Stimulated activated effector memory CD8-positive, alpha-beta T cell treated with anti-CD3 and anti-CD28 coated beads, Interleukin-12 subunit alpha, Interleukin-12 subunit beta, amount 100 ng/mL, for 72 hours (primary cell): ENCODE measurements around the gene VASH2.

Source experiments
- ATAC-seq: fragments of 150-1000 bp; cut with Tn5 transposase; 2 replicates; pipeline ENCODE4 v1.10.0; 2021
- DNase-seq, 2 donors: peaks; one replicate each; pipeline ENCODE4 v3.0.0; 2021 to 2022; ENCODE audit warnings: low spot score in 2 of 2
- H3K27ac Mint-ChIP-seq: one replicate; pipeline ENCODE4 v1.8.0; 2022; ENCODE audit warnings: mild to moderate bottlenecking, mixed read lengths
- H3K36me3 Mint-ChIP-seq: one replicate; pipeline ENCODE4 v1.8.0; 2022; ENCODE audit warnings: mild to moderate bottlenecking, mixed read lengths
- H3K4me1 Mint-ChIP-seq: one replicate; pipeline ENCODE4 v1.8.0; 2022; ENCODE audit warnings: mixed read lengths
- H3K4me3 Mint-ChIP-seq: one replicate; pipeline ENCODE4 v1.8.0; 2022; ENCODE audit warnings: mild to moderate bottlenecking, mixed read lengths
- H3K9me3 Mint-ChIP-seq: one replicate; pipeline ENCODE4 v1.8.0; 2022; ENCODE audit warnings: mixed read lengths

Gene VASH2

DNA sequence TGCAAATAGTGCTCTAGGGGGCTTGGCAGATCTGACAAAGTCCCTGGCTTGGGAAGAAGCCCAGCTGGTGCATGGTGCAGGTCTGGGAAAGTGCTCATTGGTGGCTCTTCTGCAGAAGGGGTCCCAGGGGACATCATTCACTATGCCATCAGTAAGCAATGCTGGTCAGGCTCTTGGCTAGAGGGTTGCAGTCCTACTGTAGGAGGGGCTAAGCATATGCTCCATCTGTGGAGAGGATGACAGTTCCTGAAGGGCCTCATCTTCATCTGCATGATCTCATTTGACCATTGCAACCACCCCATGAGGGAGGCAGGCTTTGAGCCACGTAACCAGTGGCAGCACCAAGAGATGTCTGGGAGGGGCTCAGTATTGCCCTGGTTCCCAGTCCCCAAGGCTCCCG is 31.5 kb upstream of the VASH2 start:
- Mint-ChIP-seq H3K4me1 (peaks cover 13% of the 10 kb centered on the region), H3K4me3 (no peak overlapping the region), H3K27ac (no peak overlapping the region), H3K36me3 (no peaks in the 10 kb centered on the region), H3K9me3 (no peaks in the 10 kb centered on the region)
- ATAC-seq (no peak), DNase-seq (no peak)

GRCh38 chr1:212920246-212920645 is 30.1 kb upstream of the VASH2 start:
- Mint-ChIP-seq H3K4me1 (peaks cover 13% of the 10 kb centered on the region), H3K9me3 (no peaks in the 10 kb centered on the region), H3K4me3 (no peak overlapping the region), H3K36me3 (no peaks in the 10 kb centered on the region), H3K27ac (peak overlapping the region; percentile 65)
- ATAC-seq: no peak
- no peak for DNase-seq

DNA sequence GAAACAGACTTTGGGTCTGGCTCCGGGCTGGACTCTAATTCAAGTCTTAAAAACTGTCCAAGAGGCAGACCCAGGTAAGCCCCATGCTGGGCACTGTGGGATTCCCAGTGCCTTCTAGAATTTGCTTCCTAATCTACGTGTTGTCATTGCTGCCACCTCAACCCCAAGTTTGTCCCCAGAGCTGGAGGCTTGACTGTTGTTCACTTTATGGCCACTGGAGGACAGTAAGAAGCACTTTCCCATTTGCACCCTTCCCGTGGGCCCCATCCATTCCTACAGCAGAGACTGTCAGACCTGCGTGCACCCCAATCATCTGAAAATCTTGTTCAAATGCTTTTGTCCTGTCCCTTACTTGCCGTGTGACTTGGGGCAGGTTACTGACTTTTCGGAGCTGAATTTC is 29.4 kb upstream of the VASH2 start:
- DNase-seq: no peak
- ATAC-seq: no peak
- Mint-ChIP-seq H3K9me3 (no peaks in the 10 kb centered on the region), H3K36me3 (no peaks in the 10 kb centered on the region), H3K4me1 (peaks cover 13% of the 10 kb centered on the region), H3K27ac (peak overlapping the region; percentile 65), H3K4me3 (no peak overlapping the region)

GRCh38 chr1:212922016-212922415 is 28.3 kb upstream of the VASH2 start:
- Mint-ChIP-seq H3K4me1 (peaks cover 7% of the 10 kb centered on the region), H3K36me3 (no peaks in the 10 kb centered on the region), H3K27ac (no peak overlapping the region), H3K9me3 (no peaks in the 10 kb centered on the region), H3K4me3 (no peak overlapping the region)
- DNase-seq (no peak), ATAC-seq (no peak)

DNA sequence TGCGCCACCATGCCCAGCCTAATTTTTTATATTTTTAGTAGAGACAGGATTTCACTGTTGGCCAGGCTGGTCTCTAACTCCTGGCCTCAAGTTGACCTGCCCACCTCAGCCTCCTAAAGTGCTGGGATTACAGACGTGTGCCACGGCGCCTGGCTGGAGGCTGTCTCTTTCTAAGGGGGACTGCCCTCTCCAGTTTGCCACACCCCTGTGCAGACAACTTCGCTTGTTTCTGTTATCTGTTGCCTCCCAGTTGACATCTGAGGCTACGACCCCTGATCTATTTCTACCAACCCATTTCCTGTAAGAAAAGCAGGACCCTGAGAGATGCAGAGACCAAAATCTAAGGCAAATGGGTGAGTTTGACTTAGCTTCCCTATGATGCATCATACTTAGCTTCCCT is 24.0 kb upstream of the VASH2 start:
- Mint-ChIP-seq H3K4me3 (no peak overlapping the region), H3K27ac (no peak overlapping the region), H3K4me1 (no peaks in the 10 kb centered on the region), H3K9me3 (no peaks in the 10 kb centered on the region), H3K36me3 (no peaks in the 10 kb centered on the region)
- DNase-seq (no peak), ATAC-seq (no peak)

- ATAC-seq (peak; percentile 50), DNase-seq (peak in 1 of 2 donors; percentile 32)
- Mint-ChIP-seq H3K9me3 (no peaks in the 10 kb centered on the region), H3K27ac (no peak overlapping the region), H3K36me3 (no peaks in the 10 kb centered on the region), H3K4me3 (no peak overlapping the region), H3K4me1 (no peaks in the 10 kb centered on the region)
These were observed 21.7 kb upstream of the VASH2 start for GRCh38 chr1:212928323-212929291.

GRCh38 chr1:212930986-212931678 is 19.2 kb upstream of the VASH2 start:
- H3K9me3 Mint-ChIP-seq: no peaks in the 10 kb centered on the region
- H3K4me1 Mint-ChIP-seq: no peaks in the 10 kb centered on the region
- no peaks in the 10 kb centered on the region for H3K36me3 Mint-ChIP-seq
- H3K27ac Mint-ChIP-seq: no peak overlapping the region
- H3K4me3 Mint-ChIP-seq: no peak overlapping the region
- no peak for ATAC-seq
- DNase-seq: no peak

- DNase-seq: no peak
- Mint-ChIP-seq H3K27ac (no peak overlapping the region), H3K36me3 (no peaks in the 10 kb centered on the region), H3K4me3 (no peak overlapping the region), H3K4me1 (no peaks in the 10 kb centered on the region), H3K9me3 (no peaks in the 10 kb centered on the region)
- ATAC-seq: no peak
These were observed 16.4 kb upstream of the VASH2 start for GRCh38 chr1:212933815-212934471.

GRCh38 chr1:212935387-212935981 is 14.9 kb upstream of the VASH2 start:
- ATAC-seq: no peak
- Mint-ChIP-seq H3K9me3 (no peaks in the 10 kb centered on the region), H3K4me3 (no peak overlapping the region), H3K27ac (no peak overlapping the region), H3K4me1 (no peaks in the 10 kb centered on the region), H3K36me3 (no peaks in the 10 kb centered on the region)
- no peak for DNase-seq

- no peaks in the 10 kb centered on the region for H3K9me3 Mint-ChIP-seq
- no peaks in the 10 kb centered on the region for H3K36me3 Mint-ChIP-seq
- no peak for ATAC-seq
- H3K4me1 Mint-ChIP-seq: no peaks in the 10 kb centered on the region
- H3K27ac Mint-ChIP-seq: no peak overlapping the region
- H3K4me3 Mint-ChIP-seq: no peak overlapping the region
- no peak for DNase-seq
These were observed 13.3 kb upstream of the VASH2 start for GRCh38 chr1:212937034-212937433.

GRCh38 chr1:212938846-212939245 is 11.5 kb upstream of the VASH2 start:
- Mint-ChIP-seq H3K9me3 (no peaks in the 10 kb centered on the region), H3K36me3 (no peaks in the 10 kb centered on the region), H3K27ac (no peak overlapping the region), H3K4me1 (no peaks in the 10 kb centered on the region), H3K4me3 (no peak overlapping the region)
- no peak for ATAC-seq
- no peak for DNase-seq

- no peaks in the 10 kb centered on the region for H3K4me1 Mint-ChIP-seq
- ATAC-seq (no peak), DNase-seq (no peak)
- H3K4me3 Mint-ChIP-seq: no peak overlapping the region
- H3K27ac Mint-ChIP-seq: no peak overlapping the region
- no peaks in the 10 kb centered on the region for H3K36me3 Mint-ChIP-seq
- H3K9me3 Mint-ChIP-seq: no peaks in the 10 kb centered on the region
These were observed 8.9 kb upstream of the VASH2 start for GRCh38 chr1:212941452-212941851.

GRCh38 chr1:212942679-212943392 is 7.5 kb upstream of the VASH2 start:
- Mint-ChIP-seq H3K9me3 (no peaks in the 10 kb centered on the region), H3K4me3 (no peak overlapping the region), H3K27ac (no peak overlapping the region), H3K4me1 (no peaks in the 10 kb centered on the region), H3K36me3 (no peaks in the 10 kb centered on the region)
- DNase-seq (no peak), ATAC-seq (no peak)

GRCh38 chr1:212943393-212943710 is 7.0 kb upstream of the VASH2 start:
- H3K27ac Mint-ChIP-seq: no peak overlapping the region
- ATAC-seq (no peak), DNase-seq (no peak)
- no peak overlapping the region for H3K4me3 Mint-ChIP-seq
- no peaks in the 10 kb centered on the region for H3K9me3 Mint-ChIP-seq
- no peaks in the 10 kb centered on the region for H3K4me1 Mint-ChIP-seq
- no peaks in the 10 kb centered on the region for H3K36me3 Mint-ChIP-seq
